ENCODE data around the gene KPNB1. TPM values are rescaled to one million over a fixed set of nuclear protein-coding genes. Genes with fewer than 3 reads are reported as not detected.

The KPNB1 gene
- polyA plus RNA-seq, 3 donors = 5.8 to 83.3 (median 13.2) TPM

GRCh38 chr17:47731396-47731795 is 81.7 kb downstream of the KPNB1 start:
- H3K36me3 Mint-ChIP-seq = peaks cover 2 to 7% of the 10 kb centered on the region in 2 donors
- peak overlapping the region in 1 of 7 donors; percentile 57 for H3K27ac Mint-ChIP-seq
- H3K36me3 ChIP-seq (replicated peaks in 1 of 2; ENCODE audit: control insufficient read depth in 1 of 2, insufficient read depth in 2 of 2, low read length in 2 of 2) = no peaks in the 10 kb centered on the region
- peaks cover 0 to 10% of the 10 kb centered on the region in 2 donors for H3K9me3 ChIP-seq (replicated peaks in 1 of 2; ENCODE audit: control insufficient read depth in 1 of 2, insufficient read depth in 1 of 2, low read length in 2 of 2)
- H3K79me2 ChIP-seq (ENCODE audit: insufficient read depth, low read length) = no peaks in the 10 kb centered on the region
- H3K4me1 Mint-ChIP-seq = peaks cover 12% of the 10 kb centered on the region
- H2AFZ ChIP-seq (ENCODE audit: insufficient read depth, low read depth, low read length, poor library complexity, severe bottlenecking) = no peak overlapping the region
- no peaks in the 10 kb centered on the region for H4K20me1 ChIP-seq (ENCODE audit: insufficient read depth, low read length)
- no peak overlapping the region for H3K27ac ChIP-seq (ENCODE audit: low read depth in 1 of 2, low read length in 2 of 2)
- H3K9ac ChIP-seq (ENCODE audit: insufficient read depth, low read length, poor library complexity, severe bottlenecking) = no peak overlapping the region
- no CpG with 5 or more reads among the region's 2 CpGs for WGBS (ENCODE audit: insufficient coverage)
- peaks cover 55 to 69% (median 55%) of the 10 kb centered on the region in 3 donors for H3K27me3 Mint-ChIP-seq (ENCODE audit: low read depth in 3 of 3)
- intact Hi-C loops (cut with micrococcal nuclease) = no loop called here
- TF ChIP-seq CTCF (IDR thresholded peaks at IDR 0.05) = no peak
- H3K4me3 Mint-ChIP-seq = peak overlapping the region in 1 of 2 donors; percentile 16
- peaks cover 18 to 51% of the 10 kb centered on the region in 2 donors for H3K27me3 ChIP-seq (ENCODE audit: control insufficient read depth in 2 of 2, insufficient read depth in 2 of 2, low read length in 2 of 2)
- H3K4me1 ChIP-seq (ENCODE audit: control insufficient read depth in 1 of 2, insufficient read depth in 2 of 2, low read length in 2 of 2) = peaks cover 5 to 13% of the 10 kb centered on the region in 2 donors
- H3K4me3 ChIP-seq (replicated peaks in 1 of 3; ENCODE audit: low read depth in 2 of 3, low read length in 3 of 3) = no peak overlapping the region
- no peak for DNase-seq
- no peak overlapping the region for H3K4me2 ChIP-seq (replicated peaks; ENCODE audit: extremely low read depth, low read length, poor library complexity, severe bottlenecking)
- peaks cover 0 to 14% (median 5%) of the 10 kb centered on the region in 7 donors for H3K9me3 Mint-ChIP-seq

DNA sequence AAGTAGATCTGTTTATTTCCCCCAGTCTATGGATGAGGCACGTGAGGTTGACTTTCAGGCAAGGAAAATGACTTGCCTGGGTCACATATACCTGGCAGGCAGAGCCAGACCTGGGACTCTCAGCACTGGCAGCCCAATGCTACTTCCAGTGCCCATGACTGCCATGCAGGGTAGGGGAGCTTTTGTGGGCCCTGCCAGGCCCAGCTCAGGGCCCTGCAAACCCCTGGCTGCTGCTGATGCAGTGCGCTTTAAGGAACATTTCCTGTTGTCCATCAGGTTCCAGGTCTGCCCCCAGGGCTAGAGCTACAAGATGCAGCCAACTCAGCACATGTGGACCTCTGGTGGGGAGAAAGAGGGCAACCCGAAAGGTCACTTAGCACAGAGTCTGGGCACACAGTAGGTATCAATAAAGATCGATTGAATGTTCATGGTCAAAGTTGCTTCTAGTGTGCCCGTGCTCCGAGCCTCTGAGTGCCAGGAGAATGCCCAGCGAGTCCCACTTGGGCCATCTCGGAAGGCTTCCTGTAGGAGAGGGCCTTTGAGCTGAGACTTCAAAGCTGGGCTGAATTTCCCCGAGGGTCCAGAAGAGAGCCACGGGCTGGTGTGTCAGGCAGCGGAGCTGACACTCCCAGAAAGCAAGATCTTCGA is 82.8 kb downstream of the KPNB1 start:
- H3K4me3 Mint-ChIP-seq = peak overlapping the region; percentile 45 to 86
- peak overlapping the region in 1 of 3 experiments; percentile 51 for H3K4me3 ChIP-seq (replicated peaks in 1 of 3; ENCODE audit: low read depth in 2 of 3, low read length in 3 of 3)
- H3K36me3 Mint-ChIP-seq = peaks cover 2 to 7% of the 10 kb centered on the region in 2 donors
- DNase-seq = peak in 1 of 3 donors; percentile 1
- WGBS (ENCODE audit: insufficient coverage) = 62% methylated on average over 12 of the region's 12 CpGs
- H4K20me1 ChIP-seq (ENCODE audit: insufficient read depth, low read length) = no peaks in the 10 kb centered on the region
- H3K27ac ChIP-seq (ENCODE audit: low read depth in 1 of 2, low read length in 2 of 2) = no peak overlapping the region
- no peak overlapping the region for H2AFZ ChIP-seq (ENCODE audit: insufficient read depth, low read depth, low read length, poor library complexity, severe bottlenecking)
- peaks cover 0 to 14% (median 5%) of the 10 kb centered on the region in 7 donors for H3K9me3 Mint-ChIP-seq
- H3K4me2 ChIP-seq (replicated peaks; ENCODE audit: extremely low read depth, low read length, poor library complexity, severe bottlenecking) = peak overlapping the region; percentile 64
- H3K27me3 Mint-ChIP-seq (ENCODE audit: low read depth in 3 of 3) = peaks cover 55 to 70% (median 56%) of the 10 kb centered on the region in 3 donors
- no peak overlapping the region for H3K9ac ChIP-seq (ENCODE audit: insufficient read depth, low read length, poor library complexity, severe bottlenecking)
- H3K4me1 Mint-ChIP-seq = peaks cover 12% of the 10 kb centered on the region
- no peak for TF ChIP-seq CTCF (IDR thresholded peaks at IDR 0.05)
- no peaks in the 10 kb centered on the region for H3K36me3 ChIP-seq (replicated peaks in 1 of 2; ENCODE audit: control insufficient read depth in 1 of 2, insufficient read depth in 2 of 2, low read length in 2 of 2)
- H3K27ac Mint-ChIP-seq = peak overlapping the region in 1 of 7 donors; percentile 31
- H3K79me2 ChIP-seq (ENCODE audit: insufficient read depth, low read length) = no peaks in the 10 kb centered on the region
- peaks cover 0 to 10% of the 10 kb centered on the region in 2 donors for H3K9me3 ChIP-seq (replicated peaks in 1 of 2; ENCODE audit: control insufficient read depth in 1 of 2, insufficient read depth in 1 of 2, low read length in 2 of 2)
- peaks cover 18 to 51% of the 10 kb centered on the region in 2 donors for H3K27me3 ChIP-seq (ENCODE audit: control insufficient read depth in 2 of 2, insufficient read depth in 2 of 2, low read length in 2 of 2)
- intact Hi-C loops (cut with micrococcal nuclease) = no loop called here
- peaks cover 5 to 13% of the 10 kb centered on the region in 2 donors for H3K4me1 ChIP-seq (ENCODE audit: control insufficient read depth in 1 of 2, insufficient read depth in 2 of 2, low read length in 2 of 2)

Measured in CD14-positive monocyte (primary cell).